Hepatocyte (in vitro differentiated cells): ENCODE measurements around the gene CXCL14.

Source experiments
- EZH2phosphoT487 ChIP-seq: fragments of 200-600 bp; sonication (generic); IDR thresholded peaks from one replicate; pipeline ENCODE4 v1.6.1; 2018; ENCODE audit warnings: antibody characterized with exemption, mild to moderate bottlenecking, low read depth, moderate library complexity; ENCODE audit not compliant: unreplicated experiment, severe bottlenecking
- TF ChIP-seq, protein P1 (sequence below): fragments of 200-600 bp; sonication (generic); IDR thresholded peaks from 2 replicates; pipeline ENCODE4 v1.5.1; 2016; ENCODE audit warnings: antibody characterized with exemption, mild to moderate bottlenecking; ENCODE audit not compliant: poor library complexity

DNA sequence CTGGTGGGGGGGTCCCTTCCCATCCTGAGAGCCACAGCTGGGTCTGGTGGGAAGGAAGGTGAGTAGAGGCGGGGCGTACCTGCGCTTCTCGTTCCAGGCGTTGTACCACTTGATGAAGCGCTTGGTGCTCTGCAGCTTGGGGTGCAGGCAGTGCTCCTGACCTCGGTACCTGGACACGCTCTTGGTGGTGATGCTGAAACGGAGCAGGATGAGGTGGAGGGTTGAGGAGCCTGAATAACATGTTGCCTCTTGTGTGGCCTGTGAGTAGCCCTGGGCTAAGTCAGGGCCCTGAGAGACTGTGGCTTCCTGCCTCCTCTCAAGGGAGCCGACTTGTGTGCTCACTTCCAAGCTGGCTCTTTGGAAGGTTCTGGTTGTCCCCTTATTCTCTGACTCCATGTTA is 4.3 kb downstream of the CXCL14 start:
- TF ChIP-seq, protein P1, sequence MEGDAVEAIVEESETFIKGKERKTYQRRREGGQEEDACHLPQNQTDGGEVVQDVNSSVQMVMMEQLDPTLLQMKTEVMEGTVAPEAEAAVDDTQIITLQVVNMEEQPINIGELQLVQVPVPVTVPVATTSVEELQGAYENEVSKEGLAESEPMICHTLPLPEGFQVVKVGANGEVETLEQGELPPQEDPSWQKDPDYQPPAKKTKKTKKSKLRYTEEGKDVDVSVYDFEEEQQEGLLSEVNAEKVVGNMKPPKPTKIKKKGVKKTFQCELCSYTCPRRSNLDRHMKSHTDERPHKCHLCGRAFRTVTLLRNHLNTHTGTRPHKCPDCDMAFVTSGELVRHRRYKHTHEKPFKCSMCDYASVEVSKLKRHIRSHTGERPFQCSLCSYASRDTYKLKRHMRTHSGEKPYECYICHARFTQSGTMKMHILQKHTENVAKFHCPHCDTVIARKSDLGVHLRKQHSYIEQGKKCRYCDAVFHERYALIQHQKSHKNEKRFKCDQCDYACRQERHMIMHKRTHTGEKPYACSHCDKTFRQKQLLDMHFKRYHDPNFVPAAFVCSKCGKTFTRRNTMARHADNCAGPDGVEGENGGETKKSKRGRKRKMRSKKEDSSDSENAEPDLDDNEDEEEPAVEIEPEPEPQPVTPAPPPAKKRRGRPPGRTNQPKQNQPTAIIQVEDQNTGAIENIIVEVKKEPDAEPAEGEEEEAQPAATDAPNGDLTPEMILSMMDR, result no peak
- no peak for TF ChIP-seq EZH2phosphoT487
